CD4-positive, alpha-beta T cell (primary cell): ENCODE measurements around the gene KNTC1. TPM values are rescaled to one million over a fixed set of nuclear protein-coding genes. Genes with fewer than 3 reads are reported as not detected.
"Not testable (repeated sequence)": the region's sequence is repeated elsewhere in the genome, so short reads cannot be mapped to it uniquely, and the experiment has no call there.

ENCODE experiments used
- ATAC-seq: fragments of 200-7000 bp; cut with Tn5 transposase; one replicate; pipeline ENCODE4 v1.10.0; 2022; ENCODE audit warnings: mild to moderate bottlenecking; ENCODE audit not compliant: poor library complexity
- CTCF ChIA-PET: fragments of 350-600 bp; sonication (Branson Sonifier 250); formaldehyde crosslinking; loops from one replicate; lab custom pipeline; 2021; ENCODE audit warnings: antibody characterized with exemption, inconsistent platforms; lab: Charles Lee
- POLR2A ChIA-PET: fragments of 350-600 bp; sonication (Branson Sonifier 250); formaldehyde crosslinking; loops from one replicate; lab custom pipeline; 2021; ENCODE audit warnings: antibody characterized with exemption, inconsistent platforms; lab: Charles Lee
- DNase-seq, 14 experiments: peaks; one replicate each; pipeline ENCODE4 v3.0.0-alpha.2; 2013 to 2020; ENCODE audit warnings: mixed read lengths in 2 of 14
- H3K27ac ChIP-seq, 2 donors: one replicate each; pipeline versions ENCODE4 v1.5.1 to v1.7.0; 2013; ENCODE audit warnings: low read length in 2 of 2, low read depth in 1 of 2, mild to moderate bottlenecking in 1 of 2
- H3K27me3 ChIP-seq, 2 experiments: 1 replicate in 1 of 2; 2 replicates in 1 of 2; pipeline versions ENCODE4 v1.6.1 to v1.7.0; 2013; ENCODE audit warnings: low read length in 2 of 2, control low read depth in 1 of 2, mild to moderate bottlenecking in 1 of 2, moderate library complexity in 1 of 2; ENCODE audit not compliant: insufficient read depth in 2 of 2, control insufficient read depth in 1 of 2
- H3K36me3 ChIP-seq: one replicate; pipeline ENCODE4 v1.6.1; 2013; ENCODE audit warnings: low read length, control low read depth; ENCODE audit not compliant: insufficient read depth
- H3K4me1 ChIP-seq: one replicate; pipeline ENCODE4 v1.6.1; 2013; ENCODE audit warnings: low read length, control low read depth; ENCODE audit not compliant: insufficient read depth
- H3K4me3 ChIP-seq: one replicate; pipeline ENCODE4 v1.5.1; 2013; ENCODE audit warnings: mild to moderate bottlenecking, low read length, moderate library complexity
- H3K9me3 ChIP-seq, 2 experiments: 1 replicate in 1 of 2; 2 replicates in 1 of 2; pipeline versions ENCODE4 v1.6.1 to v1.7.0; 2013; ENCODE audit warnings: low read length in 2 of 2, mild to moderate bottlenecking in 2 of 2, control low read depth in 1 of 2, moderate library complexity in 1 of 2; ENCODE audit not compliant: control insufficient read depth in 1 of 2, insufficient read depth in 1 of 2
- H3K27ac Mint-ChIP-seq: one replicate; pipeline ENCODE4 v1.8.0; 2020; ENCODE audit warnings: mixed read lengths
- H3K27me3 Mint-ChIP-seq: one replicate; pipeline ENCODE4 v1.8.0; 2021; ENCODE audit warnings: mixed read lengths
- H3K36me3 Mint-ChIP-seq: one replicate; pipeline ENCODE4 v1.8.0; 2021; ENCODE audit warnings: low read depth, mixed read lengths
- H3K4me1 Mint-ChIP-seq: one replicate; pipeline ENCODE4 v1.8.0; 2021; ENCODE audit warnings: low read depth, mixed read lengths
- H3K4me3 Mint-ChIP-seq: one replicate; pipeline ENCODE4 v1.8.0; 2020; ENCODE audit warnings: mild to moderate bottlenecking, mixed read lengths
- H3K9me3 Mint-ChIP-seq: one replicate; pipeline ENCODE4 v1.8.0; 2020; ENCODE audit warnings: mixed read lengths
- CTCF ChIP-seq: fragments of 200-600 bp; IDR thresholded peaks from one replicate; pipeline ENCODE4 v1.8.0; 2022; ENCODE audit warnings: antibody characterized with exemption, mild to moderate bottlenecking
- intact Hi-C, 2 experiments: fragments of 100-400 bp; cut with DNase I in 1 of 2; cut with micrococcal nuclease in 1 of 2; formaldehyde crosslinking; loops; one replicate each; pipeline versions ENCODE4 v1.15.1 to v1.9.0; 2023 to 2025; cut with DNase I, micrococcal nuclease
- total RNA-seq, 174 experiments: library from RNA in 2 of 174; stranded (reverse) in 2 of 174; gene quantifications; one replicate each; pipeline ENCODE4 v1.2.3 and lab custom pipeline; 2021 to 2026

The KNTC1 gene
- total RNA-seq, 2 experiments from 2014 or later = 23.3 to 23.8 TPM

DNA sequence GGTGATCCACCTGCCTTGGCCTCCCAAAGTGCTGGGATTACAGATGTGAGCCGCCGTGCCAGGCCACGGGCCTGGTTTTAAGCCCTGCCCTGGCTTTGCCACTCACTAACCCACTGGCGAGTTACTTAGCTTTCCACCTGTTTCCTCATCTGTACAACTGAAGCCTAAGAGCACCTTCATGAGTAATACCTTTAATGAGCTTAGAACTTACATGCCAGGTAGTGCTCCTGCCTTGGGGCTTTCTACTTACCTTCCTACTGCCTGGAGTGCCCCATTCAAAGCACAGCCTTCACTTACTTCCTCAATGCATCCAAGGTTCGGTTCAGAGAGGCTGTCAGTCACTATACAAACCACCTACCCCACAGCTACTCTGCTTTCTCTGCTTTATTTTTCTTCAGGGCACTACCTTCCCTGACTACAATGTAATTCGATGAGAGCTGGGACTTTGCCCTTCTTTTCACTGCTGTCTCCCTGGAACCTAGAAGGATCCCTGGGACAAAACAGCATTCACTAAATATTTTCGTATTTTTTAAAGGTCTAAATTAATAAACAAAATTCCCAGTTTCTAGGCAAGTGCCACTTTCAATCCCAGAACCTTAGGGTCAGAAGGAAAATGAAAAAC is 40.1 kb upstream of the KNTC1 start:
- no peak overlapping the region for H3K4me3 Mint-ChIP-seq
- H3K36me3 Mint-ChIP-seq = peaks cover 87% of the 10 kb centered on the region

DNA sequence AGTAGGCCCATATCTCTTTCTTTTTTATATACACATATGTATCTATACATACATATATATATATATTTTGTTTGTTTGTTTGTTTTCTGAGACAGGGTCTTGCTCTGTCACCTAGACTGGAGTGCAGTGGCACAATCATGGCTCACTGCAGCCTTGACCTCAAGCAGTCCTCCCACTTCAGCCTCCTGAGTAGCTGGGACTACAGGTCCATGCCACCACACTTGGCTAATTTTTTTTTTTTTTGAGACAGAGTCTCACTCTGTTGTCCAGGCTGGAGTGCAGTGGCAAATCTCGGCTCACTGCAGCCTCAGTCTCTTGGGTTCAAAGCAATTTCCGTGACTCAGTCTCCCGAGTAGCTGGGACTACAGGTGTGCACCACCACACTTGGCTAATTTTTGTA is 39.2 kb upstream of the KNTC1 start:
- H3K27ac Mint-ChIP-seq, H3K9me3 Mint-ChIP-seq, H3K4me3 ChIP-seq, DNase-seq, H3K27me3 ChIP-seq, H3K4me1 ChIP-seq, ATAC-seq, H3K9me3 ChIP-seq, H3K27me3 Mint-ChIP-seq, H3K4me3 Mint-ChIP-seq, POLR2A ChIA-PET, H3K4me1 Mint-ChIP-seq, H3K27ac ChIP-seq, intact Hi-C loops: not testable (repeated sequence)
- CTCF ChIA-PET = interaction anchor here (1.3 to 1.5 kb wide), 2 partner anchors 16 to 89 kb away, joined by 4 to 5 read pairs; no protein-coding TSS in a partner anchor
- H3K36me3 Mint-ChIP-seq = peaks cover 92% of the 10 kb centered on the region
- H3K36me3 ChIP-seq = peaks cover 79% of the 10 kb centered on the region

More for the DNA sequence above, 40.1 kb upstream of the KNTC1 start:
- Histone ChIP-seq H3K4me3 (no peak overlapping the region), H3K9me3 (no peaks in the 10 kb centered on the region), H3K27ac (no peak overlapping the region), H3K27me3 (no peaks in the 10 kb centered on the region), H3K36me3 (peaks cover 73% of the 10 kb centered on the region), H3K4me1 (no peaks in the 10 kb centered on the region)
- Mint-ChIP-seq H3K9me3 (no peaks in the 10 kb centered on the region), H3K27me3 (no peaks in the 10 kb centered on the region), H3K27ac (no peak overlapping the region), H3K4me1 (peaks cover 3% of the 10 kb centered on the region)
- ChIA-PET POLR2A (no interaction called here), CTCF (no interaction called here)
- TF ChIP-seq CTCF = no peak
- intact Hi-C loops = no loop called here
- DNase-seq (no peak), ATAC-seq (no peak)

GRCh38 chr12:122489038-122489437 is 38.0 kb upstream of the KNTC1 start:
- Mint-ChIP-seq H3K9me3 (no peaks in the 10 kb centered on the region), H3K27ac (no peak overlapping the region), H3K27me3 (no peaks in the 10 kb centered on the region), H3K36me3 (peaks cover 83% of the 10 kb centered on the region), H3K4me3 (no peak overlapping the region), H3K4me1 (peaks cover 9% of the 10 kb centered on the region)
- H3K4me1 ChIP-seq = no peaks in the 10 kb centered on the region
- no peak for TF ChIP-seq CTCF
- H3K27me3 ChIP-seq = no peaks in the 10 kb centered on the region
- no peak for ATAC-seq
- no peak overlapping the region for H3K27ac ChIP-seq
- no peaks in the 10 kb centered on the region for H3K9me3 ChIP-seq
- no peak for DNase-seq
- peaks cover 68% of the 10 kb centered on the region for H3K36me3 ChIP-seq
- no peak overlapping the region for H3K4me3 ChIP-seq
- ChIA-PET POLR2A (interaction anchor here (0.9 kb wide), 1 partner anchor 12 kb away, joined by 4 read pairs; the partner anchor contains the start of gene ZCCHC8), CTCF (interaction anchor here (1.3 kb wide), 1 partner anchor 17 kb away, joined by 5 read pairs; no protein-coding TSS in a partner anchor)
- intact Hi-C loops = no loop called here
